ENCODE data around the gene MAG.

DNA sequence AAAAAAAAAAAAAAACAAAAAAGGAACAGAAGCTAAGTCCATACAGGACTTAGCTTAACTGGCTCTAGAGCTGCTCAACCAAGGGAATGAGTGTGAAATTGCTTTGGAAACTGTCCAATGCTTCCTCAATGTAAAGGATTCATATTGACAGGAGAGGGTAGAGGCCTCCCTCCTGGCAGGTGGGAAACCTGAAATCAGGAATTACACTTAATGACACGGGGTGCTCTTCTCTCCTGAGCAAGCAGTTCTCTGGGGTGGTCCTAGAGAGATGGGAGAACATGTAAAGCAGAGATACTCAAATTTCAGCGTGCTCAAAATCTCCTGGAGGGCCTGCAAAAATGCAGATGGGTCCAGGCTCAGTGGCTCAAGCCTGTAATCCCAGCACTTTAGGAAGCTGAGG, 3.6 kb upstream of the MAG start:
- TF ChIP-seq CTCF (tag by site-specific recombination; IDR thresholded peaks at IDR 0.05) (no peak), HOXA7 (CRISPR knock-in tag; IDR thresholded peaks at IDR 0.05; ENCODE audit: borderline replicate concordance) (no peak), SALL2 (tag by site-specific recombination; IDR thresholded peaks at IDR 0.05; ENCODE audit: borderline replicate concordance) (no peak), ZNF202 (tag by site-specific recombination; IDR thresholded peaks at IDR 0.05; ENCODE audit: borderline replicate concordance) (no peak), ZNF311 (tag by site-specific recombination; IDR thresholded peaks at IDR 0.05; ENCODE audit: borderline replicate concordance) (no peak), ZNF837 (tag by site-specific recombination; IDR thresholded peaks at IDR 0.05) (no peak), ZNF529 (tag by site-specific recombination; IDR thresholded peaks at IDR 0.05; ENCODE audit: insufficient replicate concordance) (no peak), ZNF248 (tag by site-specific recombination; IDR thresholded peaks at IDR 0.05) (no peak), GLI4 (tag by site-specific recombination; IDR thresholded peaks at IDR 0.05) (no peak), TSHZ1 (tag by site-specific recombination; IDR thresholded peaks at IDR 0.05; ENCODE audit: borderline replicate concordance) (no peak), YY1 (tag by site-specific recombination; IDR thresholded peaks at IDR 0.05) (no peak)
- TF ChIP-seq, protein P1, sequence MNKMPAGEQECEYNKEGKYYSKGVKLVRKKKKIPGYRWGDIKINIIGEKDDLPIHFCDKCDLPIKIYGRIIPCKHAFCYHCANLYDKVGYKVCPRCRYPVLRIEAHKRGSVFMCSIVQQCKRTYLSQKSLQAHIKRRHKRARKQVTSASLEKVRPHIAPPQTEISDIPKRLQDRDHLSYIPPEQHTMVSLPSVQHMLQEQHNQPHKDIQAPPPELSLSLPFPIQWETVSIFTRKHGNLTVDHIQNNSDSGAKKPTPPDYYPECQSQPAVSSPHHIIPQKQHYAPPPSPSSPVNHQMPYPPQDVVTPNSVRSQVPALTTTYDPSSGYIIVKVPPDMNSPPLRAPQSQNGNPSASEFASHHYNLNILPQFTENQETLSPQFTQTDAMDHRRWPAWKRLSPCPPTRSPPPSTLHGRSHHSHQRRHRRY (tag by site-specific recombination; IDR thresholded peaks at IDR 0.05): no peak
- TF ChIP-seq, protein P2, sequence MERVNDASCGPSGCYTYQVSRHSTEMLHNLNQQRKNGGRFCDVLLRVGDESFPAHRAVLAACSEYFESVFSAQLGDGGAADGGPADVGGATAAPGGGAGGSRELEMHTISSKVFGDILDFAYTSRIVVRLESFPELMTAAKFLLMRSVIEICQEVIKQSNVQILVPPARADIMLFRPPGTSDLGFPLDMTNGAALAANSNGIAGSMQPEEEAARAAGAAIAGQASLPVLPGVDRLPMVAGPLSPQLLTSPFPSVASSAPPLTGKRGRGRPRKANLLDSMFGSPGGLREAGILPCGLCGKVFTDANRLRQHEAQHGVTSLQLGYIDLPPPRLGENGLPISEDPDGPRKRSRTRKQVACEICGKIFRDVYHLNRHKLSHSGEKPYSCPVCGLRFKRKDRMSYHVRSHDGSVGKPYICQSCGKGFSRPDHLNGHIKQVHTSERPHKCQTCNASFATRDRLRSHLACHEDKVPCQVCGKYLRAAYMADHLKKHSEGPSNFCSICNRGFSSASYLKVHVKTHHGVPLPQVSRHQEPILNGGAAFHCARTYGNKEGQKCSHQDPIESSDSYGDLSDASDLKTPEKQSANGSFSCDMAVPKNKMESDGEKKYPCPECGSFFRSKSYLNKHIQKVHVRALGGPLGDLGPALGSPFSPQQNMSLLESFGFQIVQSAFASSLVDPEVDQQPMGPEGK (tag by site-specific recombination; IDR thresholded peaks at IDR 0.05): no peak
- TF ChIP-seq, protein P3, sequence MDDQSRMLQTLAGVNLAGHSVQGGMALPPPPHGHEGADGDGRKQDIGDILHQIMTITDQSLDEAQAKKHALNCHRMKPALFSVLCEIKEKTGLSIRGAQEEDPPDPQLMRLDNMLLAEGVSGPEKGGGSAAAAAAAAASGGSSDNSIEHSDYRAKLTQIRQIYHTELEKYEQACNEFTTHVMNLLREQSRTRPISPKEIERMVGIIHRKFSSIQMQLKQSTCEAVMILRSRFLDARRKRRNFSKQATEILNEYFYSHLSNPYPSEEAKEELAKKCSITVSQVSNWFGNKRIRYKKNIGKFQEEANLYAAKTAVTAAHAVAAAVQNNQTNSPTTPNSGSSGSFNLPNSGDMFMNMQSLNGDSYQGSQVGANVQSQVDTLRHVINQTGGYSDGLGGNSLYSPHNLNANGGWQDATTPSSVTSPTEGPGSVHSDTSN (CRISPR knock-in tag; IDR thresholded peaks at IDR 0.05): no peak
